ENCODE data around the gene ATP2B2.
"Not testable (repeated sequence)": the region's sequence is repeated elsewhere in the genome, so short reads cannot be mapped to it uniquely, and the experiment has no call there.

The ATP2B2 gene

DNA sequence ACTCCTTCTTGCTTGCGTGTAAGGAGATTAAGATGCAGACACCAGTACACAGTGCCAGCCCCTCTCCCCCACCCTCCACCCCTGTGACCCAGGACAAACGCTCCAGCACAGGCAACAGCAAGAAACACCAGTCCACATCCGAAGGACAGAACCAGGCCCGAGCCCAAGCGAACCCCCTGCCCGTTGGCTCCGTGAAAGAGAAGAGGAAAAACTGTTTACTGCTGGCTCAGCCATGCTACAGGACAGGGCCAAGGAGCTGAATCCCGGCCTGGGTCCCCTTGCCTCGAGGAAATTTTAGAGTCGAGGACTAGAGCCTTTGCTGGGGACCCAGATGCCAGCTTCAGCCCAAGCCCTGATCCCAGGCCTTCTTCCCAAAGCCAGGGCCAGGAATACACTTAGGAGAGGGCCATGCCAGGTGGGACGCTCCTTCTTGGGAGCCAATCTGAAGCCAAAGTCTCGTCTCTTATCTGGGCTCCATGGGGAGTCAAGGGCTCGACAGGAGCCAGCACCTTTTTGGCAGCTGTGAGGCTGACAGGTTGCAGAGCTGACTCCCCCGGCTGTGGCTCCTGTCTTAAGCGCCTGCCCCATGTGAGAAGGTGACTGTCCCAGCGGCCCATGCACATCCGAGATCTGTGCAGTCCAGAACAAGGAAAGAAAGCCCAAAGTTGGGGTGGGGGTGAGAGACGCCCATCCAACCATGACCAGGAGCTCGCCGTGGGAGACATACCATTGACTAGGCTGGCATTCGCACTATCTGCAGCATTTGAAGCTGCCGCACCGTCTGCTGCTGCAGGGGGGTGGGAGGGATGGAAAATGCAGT is 120.6 kb downstream of the ATP2B2 start:
- TF ChIP-seq GATA1 (IDR thresholded peaks at IDR 0.05; ENCODE audit: low read depth, low read length) (no peak), POLR2A (IDR thresholded peaks at IDR 0.05; ENCODE audit: low read length) (no peak)
- DNase-seq = no peak

DNA sequence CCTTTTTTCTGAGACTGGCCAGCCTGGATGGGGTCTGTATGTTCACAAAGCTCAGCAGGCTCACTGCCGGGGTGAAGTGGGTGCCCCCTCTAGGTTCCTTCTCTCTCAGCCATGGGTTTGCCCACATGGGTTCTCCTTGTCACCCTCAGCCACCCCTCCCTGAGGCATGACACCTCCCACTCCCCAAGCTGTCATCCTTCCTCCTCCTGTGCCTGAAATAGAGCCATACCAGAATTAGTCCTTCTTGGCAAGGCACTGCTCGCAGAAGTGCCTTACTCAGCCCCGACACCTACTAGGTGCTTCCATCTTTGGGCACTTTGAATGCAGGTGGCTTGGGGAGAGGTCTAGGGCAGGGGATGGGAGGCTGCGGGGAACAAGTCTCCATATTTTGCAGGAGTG is 121.5 kb downstream of the ATP2B2 start:
- TF ChIP-seq POLR2A (IDR thresholded peaks at IDR 0.05; ENCODE audit: low read length) (no peak), GATA1 (IDR thresholded peaks at IDR 0.05; ENCODE audit: low read depth, low read length) (no peak)
- DNase-seq = no peak

DNA sequence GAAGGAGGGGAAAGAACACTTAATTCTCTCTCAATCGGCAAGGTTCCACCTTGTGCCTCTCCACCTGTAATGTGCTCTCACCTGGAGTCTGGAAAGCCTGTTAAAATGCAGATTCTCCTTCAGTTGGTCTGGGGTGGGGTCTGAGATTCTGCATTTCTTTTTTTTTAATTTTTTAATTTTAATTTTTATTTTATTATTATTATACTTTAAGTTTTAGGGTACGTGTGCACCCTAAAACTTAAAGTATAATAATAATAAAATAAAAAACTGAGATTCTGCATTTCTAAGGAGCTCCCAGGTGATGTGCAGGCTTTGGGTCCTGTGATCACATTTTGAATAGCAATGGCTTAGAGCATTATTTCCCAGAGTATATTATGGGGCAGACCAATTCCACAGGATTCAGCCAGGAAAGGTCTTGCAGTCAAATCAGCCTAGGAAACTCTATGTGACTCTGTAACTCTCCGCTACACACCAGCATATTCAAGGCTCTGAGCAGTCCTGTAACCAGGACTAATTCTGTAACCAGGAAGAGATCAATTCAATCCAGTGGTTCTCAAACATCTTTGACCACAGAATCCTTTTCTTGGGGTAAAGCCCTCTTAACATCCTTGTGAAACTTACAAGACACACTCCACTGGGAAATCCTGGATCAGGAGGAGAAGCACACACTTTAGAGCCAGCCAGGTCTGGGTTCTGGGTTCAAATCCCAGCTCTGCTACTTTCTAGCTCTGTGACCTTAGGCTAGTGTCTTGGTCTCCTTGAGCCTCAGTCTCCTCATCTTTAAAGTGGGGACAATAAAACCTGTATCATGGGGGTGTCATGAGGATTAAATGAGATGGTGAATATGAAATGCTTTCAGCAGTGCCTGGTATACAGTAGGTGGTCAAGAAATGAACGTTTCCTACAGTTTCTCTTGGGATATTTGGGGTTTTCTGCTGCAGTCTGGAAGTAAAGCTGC is 122.2 kb downstream of the ATP2B2 start:
- no peak for DNase-seq
- TF ChIP-seq POLR2A (IDR thresholded peaks at IDR 0.05; ENCODE audit: low read length) (no peak), GATA1 (IDR thresholded peaks at IDR 0.05; ENCODE audit: low read depth, low read length) (no peak)

DNA sequence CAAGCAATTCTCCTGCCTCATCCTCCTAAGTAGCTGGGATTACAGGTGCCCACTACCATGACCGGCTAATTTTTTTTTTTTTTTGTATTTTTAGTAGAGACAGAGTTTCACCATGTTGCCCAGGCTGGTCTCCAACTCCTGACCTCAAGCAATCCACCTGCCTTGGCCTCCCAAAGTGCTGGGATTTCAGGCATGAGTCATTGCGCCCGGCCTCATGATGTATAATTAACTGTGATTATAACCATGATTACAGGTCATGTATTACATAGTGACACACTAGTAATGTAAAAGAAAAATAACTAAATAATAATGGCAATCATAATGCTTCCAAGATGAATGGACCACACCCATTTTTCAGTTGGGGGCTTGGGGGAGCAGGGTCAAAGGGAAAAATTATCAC is 122.9 kb downstream of the ATP2B2 start:
- DNase-seq = not testable (repeated sequence)

DNA sequence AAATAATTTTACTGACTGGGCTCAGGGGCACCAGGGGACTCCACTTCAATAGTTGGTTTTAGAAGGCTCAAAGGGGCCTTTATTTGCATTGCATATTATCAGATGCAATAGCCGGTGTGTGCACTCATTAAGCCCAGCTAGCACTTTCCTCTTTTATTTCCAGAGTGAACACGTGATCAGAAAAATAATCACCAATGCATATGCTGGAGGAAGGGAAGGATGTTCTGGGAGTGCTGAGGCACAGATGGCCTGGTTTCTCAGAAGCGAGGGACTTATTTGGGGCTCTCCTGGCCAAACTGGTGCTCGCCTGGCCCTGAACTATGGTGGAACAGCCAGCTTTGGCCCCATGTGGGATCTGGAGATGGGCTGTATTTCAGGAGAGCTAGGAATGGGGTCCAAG is 124.0 kb downstream of the ATP2B2 start:
- DNase-seq = no peak
- TF ChIP-seq GATA1 (IDR thresholded peaks at IDR 0.05; ENCODE audit: low read depth, low read length) (no peak), POLR2A (IDR thresholded peaks at IDR 0.05; ENCODE audit: low read length) (no peak)

DNA sequence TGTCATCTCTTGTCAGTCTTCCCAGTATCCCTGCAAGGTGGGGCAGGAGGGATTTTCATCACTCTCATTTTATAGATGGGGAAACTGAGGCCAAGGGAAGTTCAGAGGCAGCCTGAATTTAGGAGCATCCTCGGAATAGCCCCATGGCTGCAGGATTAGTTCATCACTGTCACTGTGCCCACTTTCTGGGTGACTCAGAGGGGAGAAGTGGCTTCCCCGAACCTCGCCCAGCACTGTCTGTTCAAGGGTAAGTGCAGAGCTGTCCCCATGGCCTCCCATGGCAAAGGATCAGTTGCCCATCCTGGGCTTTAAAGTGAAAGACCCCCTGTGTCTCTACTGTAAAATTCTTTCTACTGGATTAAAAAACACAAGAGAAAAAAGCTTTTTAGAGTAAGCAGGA is 124.5 kb downstream of the ATP2B2 start:
- TF ChIP-seq GATA1 (IDR thresholded peaks at IDR 0.05; ENCODE audit: low read depth, low read length) (no peak), POLR2A (IDR thresholded peaks at IDR 0.05; ENCODE audit: low read length) (no peak)
- DNase-seq = no peak

DNA sequence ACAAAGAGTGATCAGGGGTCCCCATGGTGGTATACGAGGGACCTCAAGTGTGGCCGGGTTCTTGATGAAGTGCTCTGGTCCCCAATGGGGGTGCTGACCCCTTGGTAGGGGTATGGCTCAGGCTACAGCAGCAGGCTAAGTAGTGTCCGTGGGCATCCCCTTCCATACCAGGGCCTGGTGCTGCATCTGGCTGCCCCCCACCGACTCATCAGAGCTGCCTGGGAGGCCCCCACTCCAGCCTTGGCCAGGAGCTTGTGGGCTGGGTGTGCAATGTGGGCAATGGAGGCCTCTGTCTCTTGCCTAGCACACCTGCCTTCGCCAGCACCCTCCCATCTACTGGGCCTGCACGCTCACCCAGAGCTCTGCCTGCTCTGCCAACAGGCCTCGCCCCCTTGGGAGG is 125.4 kb downstream of the ATP2B2 start:
- TF ChIP-seq GATA1 (IDR thresholded peaks at IDR 0.05; ENCODE audit: low read depth, low read length) (no peak), POLR2A (IDR thresholded peaks at IDR 0.05; ENCODE audit: low read length) (no peak)
- DNase-seq = no peak

DNA sequence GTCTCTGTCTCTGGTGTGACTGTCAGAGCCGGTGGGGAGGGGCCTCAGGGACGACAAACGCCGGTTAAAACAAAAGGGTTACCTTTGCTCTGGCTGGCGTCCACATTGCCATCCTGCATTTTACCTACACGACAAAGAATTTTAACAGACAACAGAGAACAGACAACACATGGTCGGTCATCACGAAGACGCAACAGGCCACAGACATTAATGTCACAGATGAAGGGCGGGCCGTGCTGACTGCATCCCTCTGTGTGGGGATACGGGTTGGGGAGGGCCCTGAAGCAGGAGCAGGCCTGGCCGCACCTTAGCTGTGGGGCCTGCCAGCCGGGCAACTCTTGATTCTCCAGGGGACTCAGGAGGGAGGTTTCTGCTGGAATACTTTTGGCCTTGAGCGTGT is 126.2 kb downstream of the ATP2B2 start:
- no peak for DNase-seq

DNA sequence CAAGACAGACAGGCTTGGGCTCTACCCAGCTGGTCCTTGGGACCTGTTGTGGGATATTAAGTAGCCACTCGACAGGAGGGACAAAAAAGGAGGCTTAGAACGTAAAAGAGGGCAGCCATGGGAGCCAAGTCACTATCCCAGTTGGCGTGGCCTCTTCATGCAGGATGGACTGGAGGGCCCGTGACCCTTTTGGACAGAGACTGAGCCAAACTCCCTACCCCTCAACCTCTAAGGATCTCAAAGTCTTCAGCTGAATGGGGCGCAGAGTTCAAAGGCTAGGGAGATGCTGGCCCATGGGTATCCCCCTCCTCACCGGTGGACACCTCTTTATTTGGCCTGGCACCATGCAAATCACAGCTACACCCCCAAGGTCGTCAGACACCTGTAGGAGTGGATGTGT is 126.6 kb downstream of the ATP2B2 start:
- TF ChIP-seq GATA1 (IDR thresholded peaks at IDR 0.05; ENCODE audit: low read depth, low read length) (no peak), POLR2A (IDR thresholded peaks at IDR 0.05; ENCODE audit: low read length) (no peak)

More for the DNA sequence above, 126.2 kb downstream of the ATP2B2 start:
- no peak for TF ChIP-seq GATA1 (IDR thresholded peaks at IDR 0.05; ENCODE audit: low read depth, low read length)
- TF ChIP-seq POLR2A (IDR thresholded peaks at IDR 0.05; ENCODE audit: low read length) = no peak

DNA sequence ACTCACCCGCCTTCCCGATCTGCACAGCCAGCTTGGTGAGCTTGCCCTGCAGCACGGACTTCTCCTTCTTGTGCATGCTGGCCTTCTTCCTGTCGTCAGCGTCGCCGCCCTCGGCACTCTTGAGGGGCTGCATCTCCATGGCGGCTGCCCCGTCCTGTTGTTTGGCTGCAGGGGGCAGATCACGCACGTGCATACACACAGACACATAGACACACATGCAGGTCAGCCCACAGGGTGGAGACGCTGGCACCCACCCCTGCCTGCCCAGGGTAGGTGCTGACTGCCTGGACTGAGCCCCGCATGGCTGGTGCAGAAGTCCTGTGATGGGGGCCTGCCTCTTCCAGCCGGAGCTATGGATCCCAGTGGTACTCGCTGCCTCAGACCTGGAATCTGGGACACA is 127.1 kb downstream of the ATP2B2 start:
- TF ChIP-seq GATA1 (IDR thresholded peaks at IDR 0.05; ENCODE audit: low read depth, low read length) (no peak), POLR2A (IDR thresholded peaks at IDR 0.05; ENCODE audit: low read length) (no peak)
- DNase-seq = no peak

More for the DNA sequence above, 126.6 kb downstream of the ATP2B2 start:
- no peak for DNase-seq

DNA sequence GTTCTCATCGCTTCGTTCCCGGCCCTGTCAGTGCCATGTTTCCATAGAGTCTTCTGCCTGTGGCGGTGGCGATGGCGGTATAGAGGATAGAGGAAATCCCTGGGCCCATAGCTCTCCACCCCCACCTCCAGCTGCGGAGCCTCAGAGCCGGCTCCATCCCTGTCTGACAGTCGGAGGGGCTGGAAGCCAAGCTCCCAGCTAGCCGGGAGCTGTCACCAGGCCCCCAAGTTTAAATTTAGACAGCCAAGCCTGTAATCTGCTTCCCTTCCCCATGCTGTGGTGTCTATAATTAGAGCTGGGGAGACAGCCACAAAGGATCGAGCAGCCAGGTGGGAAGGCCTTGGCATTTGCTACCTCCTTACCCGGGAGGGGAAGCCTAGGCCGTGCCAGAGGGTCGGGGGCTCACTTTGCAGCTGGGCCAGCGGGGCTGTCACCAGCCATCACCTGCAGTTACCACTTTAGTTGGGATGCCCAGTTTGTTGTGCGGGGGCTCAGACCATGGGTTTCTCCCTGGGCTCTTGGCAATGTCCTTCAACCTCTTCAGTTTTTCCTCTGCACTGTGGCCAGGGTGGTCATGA is 128.1 kb downstream of the ATP2B2 start:
- DNase-seq = no peak
- TF ChIP-seq GATA1 (IDR thresholded peaks at IDR 0.05; ENCODE audit: low read depth, low read length) (no peak), POLR2A (IDR thresholded peaks at IDR 0.05; ENCODE audit: low read length) (no peak)

DNA sequence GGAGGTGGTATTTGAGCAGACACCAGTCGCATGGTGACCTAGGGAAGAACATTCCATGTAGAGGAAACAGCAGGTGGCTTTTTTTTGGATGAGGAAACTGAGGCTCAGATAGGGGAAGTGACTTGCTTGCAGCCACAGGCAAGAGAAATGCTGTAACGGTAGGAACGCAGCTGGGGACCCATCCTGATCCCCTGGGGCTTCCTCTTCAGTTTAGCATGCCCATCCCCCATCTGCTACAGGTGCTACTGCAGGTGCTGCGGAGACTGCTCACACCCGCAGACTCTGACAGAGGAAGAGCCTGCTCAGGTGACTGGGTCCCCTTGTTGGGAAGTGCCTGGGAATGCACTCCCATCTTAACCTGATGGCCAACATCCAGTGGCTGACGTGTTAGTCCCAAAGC is 129.0 kb downstream of the ATP2B2 start:
- no peak for DNase-seq
- TF ChIP-seq GATA1 (IDR thresholded peaks at IDR 0.05; ENCODE audit: low read depth, low read length) (no peak), POLR2A (IDR thresholded peaks at IDR 0.05; ENCODE audit: low read length) (no peak)

DNA sequence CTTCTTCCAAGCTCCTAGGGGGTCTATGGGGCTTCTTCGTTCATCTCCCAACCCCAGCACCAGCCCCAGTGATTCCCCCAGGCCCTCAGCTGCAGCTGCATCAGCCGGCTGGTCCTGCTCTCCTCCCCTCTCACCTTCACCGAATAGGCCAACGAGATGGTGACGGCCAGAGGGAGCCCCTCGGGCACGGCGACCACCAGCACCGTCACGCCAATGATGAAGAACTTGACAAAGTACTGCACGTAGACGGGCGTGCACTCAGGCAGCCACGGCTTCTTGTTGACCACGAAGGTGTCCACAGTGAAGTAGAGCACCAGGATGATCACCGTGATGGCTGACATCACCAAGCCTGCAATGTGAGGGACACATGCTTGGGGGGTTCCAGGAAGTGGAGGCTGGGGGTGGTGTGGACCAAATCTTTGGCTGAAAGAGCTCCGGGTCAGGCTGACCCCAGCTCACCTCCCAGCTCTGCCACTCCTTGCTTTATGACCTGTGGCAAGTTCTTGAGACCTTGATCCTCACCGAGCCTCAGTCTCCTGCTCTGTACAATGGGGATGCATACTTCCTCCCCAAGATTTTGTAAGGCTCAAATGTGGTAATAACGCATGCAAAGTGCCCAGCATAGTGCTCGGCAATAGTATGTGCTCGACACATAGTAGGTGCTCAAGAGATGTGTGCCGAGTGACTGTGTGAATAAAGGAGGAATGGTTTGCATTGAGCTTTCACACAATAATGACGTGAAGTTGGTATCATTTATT is 129.9 kb downstream of the ATP2B2 start:
- TF ChIP-seq GATA1 (IDR thresholded peaks at IDR 0.05; ENCODE audit: low read depth, low read length) (no peak), POLR2A (IDR thresholded peaks at IDR 0.05; ENCODE audit: low read length) (no peak)

More for the DNA sequence above, 129.9 kb downstream of the ATP2B2 start:
- no peak for DNase-seq

All from erythroblast (primary cell).